Measurements from ENCODE around the gene CTCF.

Gene CTCF

GRCh38 chr16:67534431-67534830 is 27.9 kb upstream of the CTCF start:
- DNase-seq = no peak

- DNase-seq = no peak
Measured at GRCh38 chr16:67535201-67535600, 27.1 kb upstream of the CTCF start.

- DNase-seq = no peak
Measured at GRCh38 chr16:67537270-67537635, 25.1 kb upstream of the CTCF start.

- DNase-seq = no peak
Measured at GRCh38 chr16:67537636-67538591, 24.4 kb upstream of the CTCF start.

GRCh38 chr16:67538666-67539101 is 23.6 kb upstream of the CTCF start:
- no peak for DNase-seq

GRCh38 chr16:67539271-67539670 is 23.1 kb upstream of the CTCF start:
- no peak for DNase-seq

- no peak for DNase-seq
Measured at GRCh38 chr16:67539691-67540635, 22.4 kb upstream of the CTCF start.

GRCh38 chr16:67540756-67541155 is 21.6 kb upstream of the CTCF start:
- no peak for DNase-seq

GRCh38 chr16:67541391-67542263 is 20.7 kb upstream of the CTCF start:
- DNase-seq = no peak

- DNase-seq = no peak
Measured at GRCh38 chr16:67542464-67542863, 19.9 kb upstream of the CTCF start.

- DNase-seq = no peak
Measured at GRCh38 chr16:67543036-67543435, 19.3 kb upstream of the CTCF start.

- no peak for DNase-seq
Measured at GRCh38 chr16:67543582-67543981, 18.7 kb upstream of the CTCF start.

GRCh38 chr16:67544329-67544841 is 17.9 kb upstream of the CTCF start:
- no peak for DNase-seq

GRCh38 chr16:67544844-67545664 is 17.3 kb upstream of the CTCF start:
- no peak for DNase-seq

- no peak for DNase-seq
Measured at GRCh38 chr16:67545665-67546024, 16.7 kb upstream of the CTCF start.

GRCh38 chr16:67546091-67546501 is 16.2 kb upstream of the CTCF start:
- no peak for DNase-seq

GRCh38 chr16:67546761-67547422 is 15.4 kb upstream of the CTCF start:
- peak; percentile 52 for DNase-seq

GRCh38 chr16:67547423-67548264 is 14.7 kb upstream of the CTCF start:
- DNase-seq = peak; percentile 39

GRCh38 chr16:67548265-67549126 is 13.8 kb upstream of the CTCF start:
- no peak for DNase-seq
